Transverse colon (tissue), 4 donors: ENCODE data around the gene TRIM9. TPM values are rescaled to one million over a fixed set of nuclear protein-coding genes. Genes with fewer than 3 reads are reported as not detected.

Source experiments
- DNase-seq: peaks from one replicate; pipeline ENCODE4 v3.0.0-alpha.2; 2019
- H3K27ac ChIP-seq, 4 donors: fragments of 200-600 bp; sonication (generic); 2 replicates each; pipeline ENCODE4 v1.5.1; 2016 to 2018; ENCODE audit warnings: inconsistent platforms in 4 of 4
- H3K27me3 ChIP-seq: fragments of 200-600 bp; sonication (generic); 2 replicates; pipeline ENCODE4 v1.5.1; 2017; ENCODE audit warnings: inconsistent platforms
- H3K36me3 ChIP-seq, 4 donors: fragments of 200-600 bp; sonication (generic); 2 replicates each; pipeline ENCODE4 v1.5.1; 2017 to 2019; ENCODE audit warnings: inconsistent platforms in 4 of 4
- H3K4me1 ChIP-seq, 4 donors: fragments of 200-600 bp; sonication (generic); 2 replicates each; pipeline ENCODE4 v1.5.1; 2017 to 2020; ENCODE audit warnings: inconsistent platforms in 4 of 4
- H3K4me3 ChIP-seq, 4 donors: fragments of 200-600 bp; sonication (generic); 1 replicate in 1 of 4; 2 replicates in 3 of 4; pipeline versions ENCODE4 v1.5.1 to v1.6.1; 2017 to 2019; ENCODE audit warnings: inconsistent platforms in 4 of 4
- H3K9me3 ChIP-seq, 2 donors: fragments of 200-600 bp; sonication (generic); 2 replicates each; pipeline ENCODE4 v1.5.1; 2017 to 2019; ENCODE audit warnings: inconsistent platforms in 2 of 2
- EP300 ChIP-seq: sonication (generic); formaldehyde crosslinking; IDR thresholded peaks from one replicate; pipeline ENCODE4 v1.6.1; 2017; ENCODE audit warnings: antibody characterized with exemption, low read depth
- POLR2A ChIP-seq: fragments of 450-650 bp; IDR thresholded peaks from one replicate; pipeline ENCODE4 v1.6.1; 2016; ENCODE audit warnings: antibody characterized with exemption, mild to moderate bottlenecking, moderate library complexity
- POLR2AphosphoS5 ChIP-seq, 3 donors: sonication (generic); formaldehyde crosslinking; IDR thresholded peaks; one replicate each; pipeline ENCODE4 v1.6.1; 2016; ENCODE audit warnings: antibody characterized with exemption in 3 of 3
- WGBS, 2 donors: methylation state at CpG; one replicate each; pipeline ENCODE4 v1.1.5; 2018; ENCODE audit warnings: low coverage in 1 of 2; 5-methylcytosine and 5-hydroxymethylcytosine counted together
- in situ Hi-C, 4 donors: fragments of 200-750 bp; cut with MboI; loops; one replicate each; pipeline versions ENCODE4 v1.15.0 to v1.15.1; 2017; ENCODE audit warnings: low sequenced_read_pairs in 3 of 4, low pct_ligation_motif_present in 1 of 4, low pct_unique_long_range_greater_than_20kb in 1 of 4
- intact Hi-C: fragments of 100-400 bp; cut with DNase I; formaldehyde crosslinking; loops from one replicate; pipeline ENCODE4 v1.15.1; 2023; ENCODE audit warnings: low total_unique reads
- total RNA-seq, 4 donors: library from RNA; depleted of rRNA; stranded (reverse); fragments of >200 nt; gene quantifications; one replicate each; pipeline ENCODE4 v1.1.0, GENCODE V29; 2016
- TF ChIP-seq, protein P1 (sequence below), 5 experiments: fragments of 200-600 bp in 3 of 5; fragments of 450-650 bp in 2 of 5; sonication (generic) in 3 of 5; IDR thresholded peaks; 1 replicate in 2 of 5; 2 replicates in 3 of 5; pipeline ENCODE4 v1.5.1; 2016 to 2017; ENCODE audit warnings: antibody characterized with exemption in 5 of 5, inconsistent platforms in 3 of 5, mild to moderate bottlenecking in 2 of 5, moderate library complexity in 1 of 5

Gene TRIM9
- total RNA-seq, 4 donors from 2014 or later, result 9.2 to 21.3 (median 16.1) TPM

DNA sequence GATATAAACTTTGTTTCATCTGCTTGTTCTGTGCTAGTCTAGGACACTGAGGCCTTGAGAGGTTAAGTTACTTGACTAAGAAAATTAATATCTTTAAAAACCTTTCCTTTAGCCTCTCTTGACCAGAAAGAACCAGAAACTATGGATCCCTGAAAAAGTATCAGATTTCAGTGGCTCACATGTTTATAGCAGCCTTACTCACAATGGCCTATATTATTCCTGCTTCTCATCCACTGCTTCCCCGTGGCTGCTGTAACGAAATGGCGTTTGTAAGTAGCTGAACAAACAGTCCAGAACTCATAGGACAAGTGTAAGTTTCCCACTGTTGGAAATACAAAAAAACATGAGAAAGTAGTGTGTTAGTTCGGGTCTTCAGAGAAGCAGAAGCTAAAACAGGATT lies 147.5 kb downstream of the TRIM9 start:
- H3K27me3 ChIP-seq, result no peaks in the 10 kb centered on the region
- no peaks in the 10 kb centered on the region for H3K9me3 ChIP-seq
- intact Hi-C loops, result no loop called here
- peaks cover 0 to 8% (median 5%) of the 10 kb centered on the region in 4 donors for H3K4me1 ChIP-seq
- no peak overlapping the region for H3K4me3 ChIP-seq
- in situ Hi-C loops, result no loop called here
- H3K36me3 ChIP-seq, result no peaks in the 10 kb centered on the region
- TF ChIP-seq EP300 (no peak), POLR2A (no peak), POLR2AphosphoS5 (IDR thresholded peaks at IDR 0.05) (no peak)
- TF ChIP-seq, protein P1, sequence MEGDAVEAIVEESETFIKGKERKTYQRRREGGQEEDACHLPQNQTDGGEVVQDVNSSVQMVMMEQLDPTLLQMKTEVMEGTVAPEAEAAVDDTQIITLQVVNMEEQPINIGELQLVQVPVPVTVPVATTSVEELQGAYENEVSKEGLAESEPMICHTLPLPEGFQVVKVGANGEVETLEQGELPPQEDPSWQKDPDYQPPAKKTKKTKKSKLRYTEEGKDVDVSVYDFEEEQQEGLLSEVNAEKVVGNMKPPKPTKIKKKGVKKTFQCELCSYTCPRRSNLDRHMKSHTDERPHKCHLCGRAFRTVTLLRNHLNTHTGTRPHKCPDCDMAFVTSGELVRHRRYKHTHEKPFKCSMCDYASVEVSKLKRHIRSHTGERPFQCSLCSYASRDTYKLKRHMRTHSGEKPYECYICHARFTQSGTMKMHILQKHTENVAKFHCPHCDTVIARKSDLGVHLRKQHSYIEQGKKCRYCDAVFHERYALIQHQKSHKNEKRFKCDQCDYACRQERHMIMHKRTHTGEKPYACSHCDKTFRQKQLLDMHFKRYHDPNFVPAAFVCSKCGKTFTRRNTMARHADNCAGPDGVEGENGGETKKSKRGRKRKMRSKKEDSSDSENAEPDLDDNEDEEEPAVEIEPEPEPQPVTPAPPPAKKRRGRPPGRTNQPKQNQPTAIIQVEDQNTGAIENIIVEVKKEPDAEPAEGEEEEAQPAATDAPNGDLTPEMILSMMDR (IDR thresholded peaks at IDR 0.05), result no peak
- no peak overlapping the region for H3K27ac ChIP-seq
- no peak for DNase-seq
- 61 to 68% methylated on average over 4 of the region's 4 CpGs for WGBS, 2 donors

DNA sequence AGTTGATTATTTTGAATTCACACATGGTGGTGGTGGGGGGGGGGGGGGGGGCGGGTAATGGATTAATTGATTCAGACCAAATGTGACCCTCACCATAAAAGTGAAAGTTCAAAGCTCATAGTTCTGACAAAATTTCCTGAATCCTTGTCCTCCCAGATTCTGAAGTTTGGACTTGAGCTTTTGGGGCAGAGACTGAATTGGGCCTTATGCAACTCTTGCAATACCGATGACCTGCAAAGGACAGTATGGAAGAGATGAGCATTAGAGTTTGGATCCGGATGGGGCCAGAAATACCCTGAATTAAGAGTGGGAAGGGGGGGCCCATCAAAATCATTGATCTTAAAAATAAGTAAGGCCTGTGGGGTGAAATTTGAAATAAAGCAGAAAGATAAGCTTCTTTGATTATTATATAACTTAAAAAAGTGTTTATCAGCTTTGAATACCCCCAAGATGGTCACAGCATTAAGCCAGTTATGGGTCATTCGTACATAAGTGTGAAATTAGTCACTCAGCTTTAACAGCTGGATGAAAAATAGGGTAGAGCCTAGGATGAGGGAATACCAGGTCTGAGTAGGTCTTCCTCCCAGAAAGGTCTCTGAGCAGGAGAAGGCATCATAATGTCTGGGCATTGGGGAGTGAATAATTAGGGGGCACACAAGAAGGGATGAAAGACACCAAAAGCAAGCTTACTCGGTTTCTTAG lies 148.5 kb downstream of the TRIM9 start:
- no peaks in the 10 kb centered on the region for H3K9me3 ChIP-seq
- in situ Hi-C loops, result no loop called here
- H3K27ac ChIP-seq, result no peak overlapping the region
- no peaks in the 10 kb centered on the region for H3K27me3 ChIP-seq
- WGBS, 2 donors, result 88 to 94% methylated on average over 5 of the region's 5 CpGs
- H3K36me3 ChIP-seq, result no peaks in the 10 kb centered on the region
- DNase-seq, result no peak
- peaks cover 0 to 8% (median 5%) of the 10 kb centered on the region in 4 donors for H3K4me1 ChIP-seq
- no peak for TF ChIP-seq POLR2A
- TF ChIP-seq, protein P1 (IDR thresholded peaks at IDR 0.05), result no peak
- no peak for TF ChIP-seq POLR2AphosphoS5 (IDR thresholded peaks at IDR 0.05)
- intact Hi-C loops, result no loop called here
- H3K4me3 ChIP-seq, result no peak overlapping the region

DNA sequence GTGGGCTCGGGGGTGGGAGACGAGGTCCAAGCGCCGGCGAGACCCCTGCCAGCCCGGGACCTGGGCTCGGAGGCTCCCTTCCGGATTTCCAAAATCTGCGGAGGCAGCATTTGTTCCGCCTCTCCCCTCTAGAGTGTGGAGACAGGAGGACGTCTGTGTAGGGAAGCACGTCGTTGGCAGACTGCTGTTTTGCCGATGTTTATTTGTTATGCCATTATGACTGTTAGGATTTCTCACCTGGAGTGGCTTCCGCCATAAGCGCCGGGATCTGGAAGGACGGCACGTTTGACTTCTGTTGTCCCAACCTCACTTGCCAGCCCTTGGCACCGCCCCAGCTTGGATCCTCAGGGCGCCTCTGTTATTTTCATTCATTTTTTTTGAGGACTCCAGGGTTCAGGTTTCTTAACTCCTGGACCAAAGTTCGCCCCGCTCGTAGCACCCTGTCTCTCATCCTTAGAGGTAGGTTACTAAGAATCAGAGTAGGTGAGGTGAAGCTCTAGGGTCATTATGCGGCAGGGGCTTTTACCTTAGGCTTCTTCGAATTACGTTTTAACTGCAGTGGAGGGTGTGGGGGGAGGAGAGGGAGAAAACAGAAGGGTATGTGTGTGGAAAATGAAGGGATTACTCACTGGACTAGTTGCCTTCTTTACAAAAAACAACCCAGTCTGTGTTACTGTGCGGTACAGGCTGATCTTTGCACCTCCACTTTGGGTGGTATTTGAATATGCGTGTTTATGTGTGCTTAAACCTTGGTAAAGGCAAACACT lies 150.1 kb downstream of the TRIM9 start:
- in situ Hi-C loops, result no loop called here
- peak; percentile 63 for DNase-seq
- H3K9me3 ChIP-seq, result no peaks in the 10 kb centered on the region
- H3K4me3 ChIP-seq, result peak overlapping the region; percentile 55 to 87 (median 74)
- TF ChIP-seq, protein P1 (IDR thresholded peaks at IDR 0.05), result no peak
- TF ChIP-seq POLR2A (no peak), EP300 (no peak)
- H3K4me1 ChIP-seq, result peaks cover 0 to 8% (median 5%) of the 10 kb centered on the region in 4 donors
- intact Hi-C loops, result no loop called here
- no peaks in the 10 kb centered on the region for H3K36me3 ChIP-seq
- WGBS, 2 donors, result 8 to 30% methylated on average over 8 to 29 of the region's 29 CpGs
- H3K27ac ChIP-seq, result peak overlapping the region; percentile 82 to 89 (median 87)
- no peaks in the 10 kb centered on the region for H3K27me3 ChIP-seq

DNA sequence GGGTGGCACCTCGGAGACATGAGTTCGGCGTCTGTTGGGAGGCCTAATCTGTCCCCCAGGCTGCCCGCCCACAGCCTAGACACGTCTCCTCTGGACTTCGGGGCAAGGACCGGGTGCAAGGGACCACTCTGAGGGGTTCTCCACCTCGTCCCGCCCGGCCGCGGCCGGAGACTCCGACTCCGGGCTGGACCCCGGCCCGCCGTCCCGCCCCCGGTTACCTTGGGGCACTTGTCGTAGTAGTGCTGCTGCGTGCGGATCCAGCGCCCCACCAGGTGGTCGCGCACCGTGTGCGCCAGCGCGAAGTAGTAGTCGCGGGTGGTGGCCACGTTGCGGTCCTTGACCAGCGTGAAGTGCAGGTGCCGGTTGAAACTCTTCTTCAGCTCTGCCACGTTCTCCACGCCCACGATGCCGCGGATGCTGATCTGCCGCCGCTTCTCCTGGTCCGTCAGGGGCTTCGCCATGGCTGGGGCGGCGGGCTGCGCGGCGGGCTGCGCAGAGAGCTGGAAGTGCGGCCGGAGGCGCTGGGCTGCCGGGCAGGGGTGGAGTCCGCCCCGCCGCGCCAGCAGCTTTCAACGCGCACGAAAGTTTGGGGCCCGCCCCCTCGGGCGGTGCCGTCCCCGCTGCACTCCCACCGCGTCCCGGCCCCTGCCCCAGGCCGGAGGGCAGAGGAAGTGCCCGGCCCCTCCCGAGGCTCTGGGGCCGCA lies 150.8 kb downstream of the TRIM9 start, which contains the start of gene PYGL:
TSS of gene PYGL (minus strand) at position 541 of the 704 bp plus-strand sequence. CDS start at position 461, 80 bp downstream.
- peak within 1 kb of the TSS; percentile 55 to 87 (median 74) for H3K4me3 ChIP-seq
- H3K36me3 ChIP-seq, result no peaks in the 10 kb centered on the region
- DNase-seq, result peak; percentile 78
- no peaks in the 10 kb centered on the region for H3K9me3 ChIP-seq
- H3K4me1 ChIP-seq, result peaks cover 0 to 12% (median 6%) of the 10 kb centered on the region in 4 donors
- peak within 1 kb of the TSS; percentile 82 to 89 (median 87) for H3K27ac ChIP-seq
- H3K27me3 ChIP-seq, result no peaks in the 10 kb centered on the region
- peak; percentile 77 for TF ChIP-seq POLR2A
- peak in 2 of 3 donors; percentile 68 to 84 for TF ChIP-seq POLR2AphosphoS5 (IDR thresholded peaks at IDR 0.05)
- TF ChIP-seq EP300, result no peak
- TF ChIP-seq, protein P1 (IDR thresholded peaks at IDR 0.05), result peak in 1 of 5 experiments; percentile 6
- whole genome bisulfite sequencing, 2 donors, result 3% methylated on average over 31 of the region's 74 CpGs; no CpG with 5 or more reads in 1 of the 2 donors
- in situ Hi-C loops (no loop called here), intact Hi-C loops (no loop called here)
